ENCODE results near the gene PLCL1.

PLCL1 gene

GRCh38 chr2:197873293-197873701 is 68.9 kb downstream of the PLCL1 start:
- Histone ChIP-seq H3K36me3 (ENCODE audit: control insufficient read depth, insufficient read depth, low read length) (no peaks in the 10 kb centered on the region), H3K27me3 (ENCODE audit: control insufficient read depth, insufficient read depth, low read length) (no peaks in the 10 kb centered on the region), H3K27ac (ENCODE audit: low read depth, low read length) (no peak overlapping the region), H3K9me3 (ENCODE audit: control insufficient read depth, insufficient read depth, low read depth, low read length) (no peaks in the 10 kb centered on the region), H3K4me1 (ENCODE audit: control insufficient read depth, insufficient read depth, low read length) (peaks cover 11% of the 10 kb centered on the region), H3K9ac (ENCODE audit: low read length) (no peak overlapping the region), H3K4me3 (ENCODE audit: low read depth, low read length) (no peak overlapping the region)

- Histone ChIP-seq H3K27me3 (ENCODE audit: control insufficient read depth, insufficient read depth, low read length) (no peaks in the 10 kb centered on the region), H3K27ac (ENCODE audit: low read depth, low read length) (no peak overlapping the region), H3K4me1 (ENCODE audit: control insufficient read depth, insufficient read depth, low read length) (peaks cover 16% of the 10 kb centered on the region)
Observed at GRCh38 chr2:197875763-197876162, 71.4 kb downstream of the PLCL1 start.

GRCh38 chr2:197876524-197876923 is 72.1 kb downstream of the PLCL1 start:
- Histone ChIP-seq H3K4me1 (ENCODE audit: control insufficient read depth, insufficient read depth, low read length) (peaks cover 16% of the 10 kb centered on the region), H3K27ac (ENCODE audit: low read depth, low read length) (no peak overlapping the region), H3K4me3 (ENCODE audit: low read depth, low read length) (no peak overlapping the region), H3K27me3 (ENCODE audit: control insufficient read depth, insufficient read depth, low read length) (no peaks in the 10 kb centered on the region), H3K9me3 (ENCODE audit: control insufficient read depth, insufficient read depth, low read depth, low read length) (no peaks in the 10 kb centered on the region), H3K9ac (ENCODE audit: low read length) (no peak overlapping the region), H3K36me3 (ENCODE audit: control insufficient read depth, insufficient read depth, low read length) (no peaks in the 10 kb centered on the region)

More at GRCh38 chr2:197875763-197876162, 71.4 kb downstream of the PLCL1 start:
- Histone ChIP-seq H3K9ac (ENCODE audit: low read length) (no peak overlapping the region), H3K4me3 (ENCODE audit: low read depth, low read length) (no peak overlapping the region), H3K9me3 (ENCODE audit: control insufficient read depth, insufficient read depth, low read depth, low read length) (no peaks in the 10 kb centered on the region), H3K36me3 (ENCODE audit: control insufficient read depth, insufficient read depth, low read length) (no peaks in the 10 kb centered on the region)

GRCh38 chr2:197877038-197877437 is 72.6 kb downstream of the PLCL1 start:
- H3K27me3 ChIP-seq (ENCODE audit: control insufficient read depth, insufficient read depth, low read length): no peaks in the 10 kb centered on the region
- H3K4me3 ChIP-seq (ENCODE audit: low read depth, low read length): no peak overlapping the region
- no peak overlapping the region for H3K27ac ChIP-seq (ENCODE audit: low read depth, low read length)
- H3K4me1 ChIP-seq (ENCODE audit: control insufficient read depth, insufficient read depth, low read length): peaks cover 16% of the 10 kb centered on the region
- no peaks in the 10 kb centered on the region for H3K9me3 ChIP-seq (ENCODE audit: control insufficient read depth, insufficient read depth, low read depth, low read length)
- H3K9ac ChIP-seq (ENCODE audit: low read length): no peak overlapping the region
- H3K36me3 ChIP-seq (ENCODE audit: control insufficient read depth, insufficient read depth, low read length): no peaks in the 10 kb centered on the region

GRCh38 chr2:197878792-197879191 is 74.4 kb downstream of the PLCL1 start:
- Histone ChIP-seq H3K9me3 (ENCODE audit: control insufficient read depth, insufficient read depth, low read depth, low read length) (no peaks in the 10 kb centered on the region), H3K27me3 (ENCODE audit: control insufficient read depth, insufficient read depth, low read length) (no peaks in the 10 kb centered on the region), H3K9ac (ENCODE audit: low read length) (no peak overlapping the region), H3K27ac (ENCODE audit: low read depth, low read length) (no peak overlapping the region), H3K4me3 (ENCODE audit: low read depth, low read length) (no peak overlapping the region), H3K4me1 (ENCODE audit: control insufficient read depth, insufficient read depth, low read length) (peaks cover 7% of the 10 kb centered on the region), H3K36me3 (ENCODE audit: control insufficient read depth, insufficient read depth, low read length) (no peaks in the 10 kb centered on the region)

- no peak overlapping the region for H3K4me3 ChIP-seq (ENCODE audit: low read depth, low read length)
- H3K27me3 ChIP-seq (ENCODE audit: control insufficient read depth, insufficient read depth, low read length): no peaks in the 10 kb centered on the region
- H3K4me1 ChIP-seq (ENCODE audit: control insufficient read depth, insufficient read depth, low read length): 0 out of 2 replicates have a peak, but pooled peaks cover 5% of the 10 kb centered on the region
- no peak overlapping the region for H3K9ac ChIP-seq (ENCODE audit: low read length)
- no peak overlapping the region for H3K27ac ChIP-seq (ENCODE audit: low read depth, low read length)
- no peaks in the 10 kb centered on the region for H3K36me3 ChIP-seq (ENCODE audit: control insufficient read depth, insufficient read depth, low read length)
- H3K9me3 ChIP-seq (ENCODE audit: control insufficient read depth, insufficient read depth, low read depth, low read length): no peaks in the 10 kb centered on the region
Observed at GRCh38 chr2:197879812-197880408, 75.5 kb downstream of the PLCL1 start.

- Histone ChIP-seq H3K36me3 (ENCODE audit: control insufficient read depth, insufficient read depth, low read length) (no peaks in the 10 kb centered on the region), H3K9me3 (ENCODE audit: control insufficient read depth, insufficient read depth, low read depth, low read length) (no peaks in the 10 kb centered on the region), H3K9ac (ENCODE audit: low read length) (no peak overlapping the region), H3K4me1 (ENCODE audit: control insufficient read depth, insufficient read depth, low read length) (peaks cover 8% of the 10 kb centered on the region; the same call in 1 of the 2 replicates), H3K4me3 (ENCODE audit: low read depth, low read length) (no peak overlapping the region), H3K27ac (ENCODE audit: low read depth, low read length) (no peak overlapping the region), H3K27me3 (ENCODE audit: control insufficient read depth, insufficient read depth, low read length) (no peaks in the 10 kb centered on the region)
Observed at GRCh38 chr2:197883354-197884032, 79.1 kb downstream of the PLCL1 start.

GRCh38 chr2:197884252-197884651 is 79.9 kb downstream of the PLCL1 start:
- peaks cover 9% of the 10 kb centered on the region for H3K4me1 ChIP-seq (ENCODE audit: control insufficient read depth, insufficient read depth, low read length)
- H3K27me3 ChIP-seq (ENCODE audit: control insufficient read depth, insufficient read depth, low read length): no peaks in the 10 kb centered on the region
- no peaks in the 10 kb centered on the region for H3K36me3 ChIP-seq (ENCODE audit: control insufficient read depth, insufficient read depth, low read length)
- no peak overlapping the region for H3K4me3 ChIP-seq (ENCODE audit: low read depth, low read length)
- no peaks in the 10 kb centered on the region for H3K9me3 ChIP-seq (ENCODE audit: control insufficient read depth, insufficient read depth, low read depth, low read length)
- no peak overlapping the region for H3K27ac ChIP-seq (ENCODE audit: low read depth, low read length)
- no peak overlapping the region for H3K9ac ChIP-seq (ENCODE audit: low read length)

- H3K4me3 ChIP-seq (ENCODE audit: low read depth, low read length): no peak overlapping the region
- peaks cover 16% of the 10 kb centered on the region for H3K4me1 ChIP-seq (ENCODE audit: control insufficient read depth, insufficient read depth, low read length)
- H3K27ac ChIP-seq (ENCODE audit: low read depth, low read length): no peak overlapping the region
- no peak overlapping the region for H3K9ac ChIP-seq (ENCODE audit: low read length)
- no peaks in the 10 kb centered on the region for H3K36me3 ChIP-seq (ENCODE audit: control insufficient read depth, insufficient read depth, low read length)
- H3K27me3 ChIP-seq (ENCODE audit: control insufficient read depth, insufficient read depth, low read length): no peaks in the 10 kb centered on the region
- H3K9me3 ChIP-seq (ENCODE audit: control insufficient read depth, insufficient read depth, low read depth, low read length): no peaks in the 10 kb centered on the region
Observed at GRCh38 chr2:197885126-197885525, 80.7 kb downstream of the PLCL1 start.

- Histone ChIP-seq H3K36me3 (ENCODE audit: control insufficient read depth, insufficient read depth, low read length) (no peaks in the 10 kb centered on the region), H3K4me1 (ENCODE audit: control insufficient read depth, insufficient read depth, low read length) (peaks cover 16% of the 10 kb centered on the region), H3K27me3 (ENCODE audit: control insufficient read depth, insufficient read depth, low read length) (no peaks in the 10 kb centered on the region), H3K9me3 (ENCODE audit: control insufficient read depth, insufficient read depth, low read depth, low read length) (no peaks in the 10 kb centered on the region), H3K9ac (ENCODE audit: low read length) (no peak overlapping the region), H3K27ac (ENCODE audit: low read depth, low read length) (no peak overlapping the region), H3K4me3 (ENCODE audit: low read depth, low read length) (no peak overlapping the region)
Observed at GRCh38 chr2:197885587-197885986, 81.2 kb downstream of the PLCL1 start.

GRCh38 chr2:197888321-197888720 is 83.9 kb downstream of the PLCL1 start:
- Histone ChIP-seq H3K27ac (ENCODE audit: low read depth, low read length) (peak overlapping the region; percentile 35; the same call in 1 of the 2 replicates), H3K36me3 (ENCODE audit: control insufficient read depth, insufficient read depth, low read length) (no peaks in the 10 kb centered on the region), H3K4me1 (ENCODE audit: control insufficient read depth, insufficient read depth, low read length) (peaks cover 19% of the 10 kb centered on the region), H3K9me3 (ENCODE audit: control insufficient read depth, insufficient read depth, low read depth, low read length) (no peaks in the 10 kb centered on the region), H3K9ac (ENCODE audit: low read length) (no peak overlapping the region), H3K27me3 (ENCODE audit: control insufficient read depth, insufficient read depth, low read length) (no peaks in the 10 kb centered on the region), H3K4me3 (ENCODE audit: low read depth, low read length) (no peak overlapping the region)
